GM12878 (cell line): Measurements from ENCODE around the gene AP3D1. TPM values are rescaled to one million over a fixed set of nuclear protein-coding genes. Genes with fewer than 3 reads are reported as not detected.
A peak's percentile ranks its signal among the peaks of the same experiment; 100 is the strongest.

Experiments used
- ATAC-seq: fragments of 200-7000 bp; cut with Tn5 transposase; 3 replicates; pipeline ENCODE4 v1.9.1; 2020; ENCODE audit warnings: mild to moderate bottlenecking, moderate library complexity
- BruUV-seq: library from RNA; stranded (reverse); fragments of 400-500 nt; replicated peaks from 2 replicates; lab custom pipeline; 2021; lab: Mats Ljungman, UMichigan
- CTCF ChIA-PET: fragments of 300-600 bp; sonication (Branson Sonifier 250); formaldehyde crosslinking; extraction: SDS; loops from one replicate; lab custom pipeline; 2021; ENCODE audit warnings: inconsistent platforms; lab: Yijun Ruan, JAX
- POLR2A ChIA-PET: fragments of 350-600 bp; formaldehyde crosslinking; extraction: SDS; loops from one replicate; lab custom pipeline; 2021; ENCODE audit warnings: inconsistent platforms; lab: Charles Lee
- RAD21 ChIA-PET: fragments of 300-600 bp; sonication (Branson Sonifier 250); formaldehyde crosslinking; loops from one replicate; lab custom pipeline; 2023; ENCODE audit warnings: antibody characterized with exemption; ENCODE audit not compliant: unreplicated experiment; lab: Charles Lee
- SMC1A ChIA-PET: fragments of 300-600 bp; sonication (Branson Sonifier 250); formaldehyde crosslinking; loops from one replicate; lab custom pipeline; 2023; ENCODE audit not compliant: unreplicated experiment, uncharacterized antibody; lab: Charles Lee
- DNase-seq: peaks from one replicate; pipeline ENCODE4 v3.0.0-alpha.2; 2011; ENCODE audit warnings: low read depth, low spot score
- FAIRE-seq: peaks from 3 replicates; lab custom pipeline; 2011; peaks lifted over from hg19 to GRCh38; lab: Jason Lieb, UNC
- H2AFZ ChIP-seq: 2 replicates; pipeline ENCODE4 v1.6.0; 2011; ENCODE audit warnings: low read depth, low read length, control low read depth; ENCODE audit not compliant: control insufficient read depth
- H3K27ac ChIP-seq: 2 replicates; pipeline ENCODE4 v1.5.1; 2011; ENCODE audit warnings: control low read depth; ENCODE audit not compliant: control insufficient read depth, insufficient read depth
- H3K27me3 ChIP-seq, 2 experiments: replicated peaks in 1 of 2; 2 replicates each; pipeline versions ENCODE4 v1.6.0 to v1.6.1; 2011; ENCODE audit warnings: low read length in 1 of 2; ENCODE audit not compliant: control insufficient read depth in 2 of 2, insufficient read depth in 2 of 2
- H3K36me3 ChIP-seq, 2 experiments: 2 replicates each; pipeline ENCODE4 v1.5.1; 2011; ENCODE audit warnings: low read length in 1 of 2; ENCODE audit not compliant: control insufficient read depth in 2 of 2, insufficient read depth in 2 of 2
- H3K4me1 ChIP-seq: 2 replicates; pipeline ENCODE4 v1.6.1; 2011; ENCODE audit warnings: mild to moderate bottlenecking, low read length, moderate library complexity, mixed read lengths; ENCODE audit not compliant: control insufficient read depth, insufficient read depth
- H3K4me2 ChIP-seq: 2 replicates; pipeline ENCODE4 v1.6.0; 2011; ENCODE audit warnings: control low read depth; ENCODE audit not compliant: control insufficient read depth, insufficient read depth
- H3K4me3 ChIP-seq: fragments of 200-600 bp; sonication (generic); 2 replicates; pipeline ENCODE4 v1.5.1; 2016
- H3K79me2 ChIP-seq: 2 replicates; pipeline ENCODE4 v1.6.0; 2011; ENCODE audit warnings: low read length; ENCODE audit not compliant: control insufficient read depth, insufficient read depth
- H3K9ac ChIP-seq: 2 replicates; pipeline ENCODE4 v1.8.0; 2011; ENCODE audit warnings: low read length, control low read depth, mixed read lengths; ENCODE audit not compliant: control insufficient read depth, insufficient read depth
- H3K9me3 ChIP-seq: replicated peaks from 3 replicates; pipeline ENCODE4 v1.5.1; 2011; ENCODE audit warnings: mild to moderate bottlenecking, low read length; ENCODE audit not compliant: control insufficient read depth, insufficient read depth
- H4K20me1 ChIP-seq: 2 replicates; pipeline ENCODE4 v1.6.0; 2011; ENCODE audit not compliant: control insufficient read depth, insufficient read depth
- ATF7 ChIP-seq: fragments of 450-650 bp; IDR thresholded peaks from 2 replicates; pipeline ENCODE4 v1.6.1; 2016; ENCODE audit warnings: low read depth, mild to moderate bottlenecking
- CEBPB ChIP-seq, 2 experiments: fragments of 150-350 bp in 1 of 2; IDR thresholded peaks; 2 replicates each; pipeline ENCODE4 v1.6.1; 2012 to 2014; ENCODE audit warnings: low read depth in 2 of 2, low read length in 2 of 2, borderline replicate concordance in 1 of 2, inconsistent platforms in 1 of 2
- HDGF ChIP-seq: fragments of 450-650 bp; IDR thresholded peaks from 2 replicates; pipeline ENCODE4 v1.6.1; 2016; ENCODE audit warnings: antibody characterized with exemption
- KDM1A ChIP-seq: fragments of 200-600 bp; sonication (generic); IDR thresholded peaks from 2 replicates; pipeline ENCODE4 v1.6.1; 2016; ENCODE audit warnings: borderline replicate concordance
- MYB ChIP-seq: fragments of 150-350 bp; IDR thresholded peaks from 2 replicates; pipeline ENCODE4 v1.6.1; 2014; ENCODE audit warnings: mild to moderate bottlenecking, low read depth, low read length, borderline replicate concordance
- PAX8 ChIP-seq: fragments of 450-650 bp; IDR thresholded peaks from 2 replicates; pipeline ENCODE4 v1.6.1; 2017; ENCODE audit warnings: mild to moderate bottlenecking, moderate library complexity
- POLR2A ChIP-seq: IDR thresholded peaks from 2 replicates; pipeline ENCODE4 v1.6.1; 2011; ENCODE audit warnings: low read depth, mild to moderate bottlenecking, low read length
- TCF3 ChIP-seq: IDR thresholded peaks from 2 replicates; pipeline ENCODE4 v1.6.1; 2012; ENCODE audit warnings: low read depth, mild to moderate bottlenecking, low read length, borderline replicate concordance; ENCODE audit not compliant: insufficient read depth
- ZNF384 ChIP-seq: IDR thresholded peaks from 2 replicates; pipeline ENCODE4 v1.6.1; 2012; ENCODE audit warnings: low read depth, mild to moderate bottlenecking, low read length, improper control_type of control experiment, borderline replicate concordance
- WGBS: methylation state at CpG from one replicate; pipeline ENCODE4 v1.1.6; 2016; ENCODE audit warnings: low lambda C conversion rate; ENCODE audit not compliant: insufficient replicate concordance, insufficient coverage; ENCODE audit errors: missing lambda C conversion rate; 5-methylcytosine and 5-hydroxymethylcytosine counted together
- in situ Hi-C: fragments of 300-500 bp; cut with MboI; formaldehyde crosslinking; loops from 9 replicates; pipeline ENCODE4 v1.14.3; 2018; ENCODE audit warnings: mixed read lengths
- intact Hi-C: fragments of 100-400 bp; cut with micrococcal nuclease; formaldehyde crosslinking; loops from one replicate; pipeline ENCODE4 v1.14.2; 2022; ENCODE audit not compliant: unreplicated experiment
- polyA plus RNA-seq, 11 experiments: library from polyadenylated mRNA; depleted of rRNA in 4 of 11; unstranded in 6 of 11; stranded (reverse) in 5 of 11; fragments of >200 nt; fragmentation: Nextera tagmentation in 4 of 11; fragmentation: Illumina TruSeq in 1 of 11; extraction: Ambion mirVana in 4 of 11; extraction: Trizol in 1 of 11; gene quantifications; 1 replicate in 1 of 11; 2 replicates in 10 of 11; pipeline versions ENCODE4 v1.2.1 to v1.2.3, GENCODE V29; 2011 to 2016; ENCODE audit warnings: inconsistent platforms in 2 of 11, missing spikeins in 2 of 11, low read depth in 1 of 11
- total RNA-seq, 4 experiments: library from RNA; depleted of rRNA in 3 of 4; stranded (reverse); fragments of >200 nt in 3 of 4; fragmentation: Illumina TruSeq in 1 of 4; extraction: Trizol in 1 of 4; gene quantifications; 2 replicates each; pipeline versions ENCODE4 v1.2.1 to v1.2.3, GENCODE V29; 2013 to 2021
- TF ChIP-seq, protein P1 (sequence below): IDR thresholded peaks from 2 replicates; pipeline ENCODE4 v1.6.1; 2011; ENCODE audit warnings: mild to moderate bottlenecking, low read depth, low read length, moderate library complexity; ENCODE audit not compliant: insufficient replicate concordance
- TF ChIP-seq, protein P2 (sequence below): fragments of 450-650 bp; IDR thresholded peaks from 2 replicates; pipeline ENCODE4 v1.6.1; 2016; ENCODE audit warnings: mild to moderate bottlenecking

The AP3D1 gene
- total and polyA plus RNA-seq, 10 of the 15 experiments (the other 5 are each of a cell fraction or from before 2014, with no cell fraction given): 1.5 to 108 (median 59.1) TPM

DNA sequence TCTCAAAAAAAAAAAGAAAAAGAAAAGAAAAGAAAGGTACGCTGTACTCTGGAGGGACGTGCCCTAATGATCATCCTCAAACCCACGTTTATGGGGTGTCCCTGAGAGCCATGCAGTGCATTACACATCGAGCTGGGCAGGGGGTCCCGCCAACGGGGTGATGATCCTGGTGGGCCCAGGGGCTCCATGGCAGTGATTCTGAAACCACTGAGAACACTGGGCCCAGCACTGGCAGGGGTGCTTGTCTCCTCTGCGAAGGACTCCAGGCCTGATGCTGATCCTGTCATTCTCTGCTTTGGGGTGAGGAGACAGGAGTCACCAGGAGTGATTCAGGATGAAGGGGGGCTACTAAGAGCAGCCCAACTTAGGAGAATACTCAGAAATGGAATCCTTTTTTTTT lies 74.0 kb downstream of the AP3D1 start:
- H3K4me2 ChIP-seq: peak overlapping the region; percentile 55; the same call in 1 of the 2 replicates
- H2AFZ ChIP-seq: no peak overlapping the region
- no peaks in the 10 kb centered on the region; the same call in 2 of the 3 replicates for H3K9me3 ChIP-seq
- ChIA-PET CTCF (no interaction called here), SMC1A (no interaction called here)
- in situ Hi-C loops (no loop called here), intact Hi-C loops (no loop called here)
- peaks cover 55 to 59% of the 10 kb centered on the region in 2 experiments for H3K36me3 ChIP-seq
- no peak for DNase-seq
- peaks cover 39% of the 10 kb centered on the region for H3K4me1 ChIP-seq
- peaks cover 84% of the 10 kb centered on the region for H3K79me2 ChIP-seq
- WGBS: 87% methylated on average over 7 of the region's 7 CpGs
- H3K4me3 ChIP-seq: peak overlapping the region; percentile 39; the same call in 1 of the 2 replicates
- 0 out of 2 replicates have a peak, but pooled peaks have one; percentile 7 for TF ChIP-seq TCF3
- no peak for TF ChIP-seq CEBPB (IDR thresholded peaks at IDR 0.05; ENCODE audit: borderline replicate concordance in 1 of 2, low read depth in 2 of 2, low read length in 2 of 2)
- TF ChIP-seq HDGF: 0 out of 2 replicates have a peak, but pooled peaks have one; percentile 43
- TF ChIP-seq, all 136 proteins: peak for 2
- peaks cover 41% of the 10 kb centered on the region for H4K20me1 ChIP-seq
- ChIA-PET POLR2A (interaction anchor here (0.6 kb wide), 1 partner anchor 52 kb away, joined by 4 read pairs; no protein-coding TSS in a partner anchor), RAD21 (no interaction called here)
- H3K27me3 ChIP-seq: no peaks in the 10 kb centered on the region
- FAIRE-seq (no peak), ATAC-seq (no peak)
- H3K27ac ChIP-seq: no peak overlapping the region
- H3K9ac ChIP-seq: no peak overlapping the region
- BruUV-seq: no TSS peak

GRCh38 chr19:2076526-2076944 lies 74.8 kb downstream of the AP3D1 start:
- RAD21 ChIA-PET: interaction anchor here (0.6 kb wide), 1 partner anchor 9 kb away, joined by 3 read pairs; no protein-coding TSS in a partner anchor
- FAIRE-seq (no peak), ATAC-seq (no peak), DNase-seq (no peak)
- H3K9me3 ChIP-seq: no peaks in the 10 kb centered on the region; the same call in 2 of the 3 replicates
- H3K27ac ChIP-seq: no peak overlapping the region
- intact Hi-C loops (no loop called here), in situ Hi-C loops (no loop called here)
- no peak overlapping the region for H2AFZ ChIP-seq
- H3K4me3 ChIP-seq: peak overlapping the region; percentile 39; the same call in 1 of the 2 replicates
- BruUV-seq: no TSS peak
- peaks cover 49 to 59% of the 10 kb centered on the region in 2 experiments for H3K36me3 ChIP-seq
- SMC1A ChIA-PET: interaction anchor here (1.1 kb wide), 1 partner anchor 16 kb away, joined by 4 read pairs; no protein-coding TSS in a partner anchor
- H3K27me3 ChIP-seq: no peaks in the 10 kb centered on the region
- peak overlapping the region; percentile 60; the same call in 1 of the 2 replicates for H3K4me2 ChIP-seq
- H4K20me1 ChIP-seq: peaks cover 37% of the 10 kb centered on the region
- CTCF ChIA-PET: no interaction called here
- POLR2A ChIA-PET: interaction anchor here (0.6 to 1.0 kb wide), 3 partner anchors 24 to 82 kb away, joined by 3 to 9 read pairs (median 8); no protein-coding TSS in a partner anchor
- TF ChIP-seq, protein P1, sequence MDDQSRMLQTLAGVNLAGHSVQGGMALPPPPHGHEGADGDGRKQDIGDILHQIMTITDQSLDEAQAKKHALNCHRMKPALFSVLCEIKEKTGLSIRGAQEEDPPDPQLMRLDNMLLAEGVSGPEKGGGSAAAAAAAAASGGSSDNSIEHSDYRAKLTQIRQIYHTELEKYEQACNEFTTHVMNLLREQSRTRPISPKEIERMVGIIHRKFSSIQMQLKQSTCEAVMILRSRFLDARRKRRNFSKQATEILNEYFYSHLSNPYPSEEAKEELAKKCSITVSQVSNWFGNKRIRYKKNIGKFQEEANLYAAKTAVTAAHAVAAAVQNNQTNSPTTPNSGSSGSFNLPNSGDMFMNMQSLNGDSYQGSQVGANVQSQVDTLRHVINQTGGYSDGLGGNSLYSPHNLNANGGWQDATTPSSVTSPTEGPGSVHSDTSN: no peak
- TF ChIP-seq POLR2A (peak; percentile 71), MYB (no peak), KDM1A (no peak), ATF7 (no peak), ZNF384 (no peak), PAX8 (no peak), HDGF (no peak)
- TF ChIP-seq, protein P2, sequence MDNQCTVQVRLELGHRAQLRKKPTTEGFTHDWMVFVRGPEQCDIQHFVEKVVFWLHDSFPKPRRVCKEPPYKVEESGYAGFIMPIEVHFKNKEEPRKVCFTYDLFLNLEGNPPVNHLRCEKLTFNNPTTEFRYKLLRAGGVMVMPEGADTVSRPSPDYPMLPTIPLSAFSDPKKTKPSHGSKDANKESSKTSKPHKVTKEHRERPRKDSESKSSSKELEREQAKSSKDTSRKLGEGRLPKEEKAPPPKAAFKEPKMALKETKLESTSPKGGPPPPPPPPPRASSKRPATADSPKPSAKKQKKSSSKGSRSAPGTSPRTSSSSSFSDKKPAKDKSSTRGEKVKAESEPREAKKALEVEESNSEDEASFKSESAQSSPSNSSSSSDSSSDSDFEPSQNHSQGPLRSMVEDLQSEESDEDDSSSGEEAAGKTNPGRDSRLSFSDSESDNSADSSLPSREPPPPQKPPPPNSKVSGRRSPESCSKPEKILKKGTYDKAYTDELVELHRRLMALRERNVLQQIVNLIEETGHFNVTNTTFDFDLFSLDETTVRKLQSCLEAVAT: 0 out of 2 replicates have a peak, but pooled peaks have one; percentile 4
- peaks cover 76% of the 10 kb centered on the region for H3K79me2 ChIP-seq
- WGBS: 74% methylated on average over 26 of the region's 32 CpGs
- H3K4me1 ChIP-seq: peaks cover 35% of the 10 kb centered on the region
- H3K9ac ChIP-seq: no peak overlapping the region
